H1 (cell line): Measurements from ENCODE around the gene IFI30. TPM values are rescaled to one million over a fixed set of nuclear protein-coding genes. Genes with fewer than 3 reads are reported as not detected.
A peak's percentile ranks its signal among the peaks of the same experiment; 100 is the strongest.

ENCODE experiments used
- CTCF ChIA-PET: fragments of 300-600 bp; sonication (Branson Sonifier 250); formaldehyde crosslinking; loops from one replicate; lab custom pipeline; 2021; ENCODE audit not compliant: partially characterized antibody; lab: Charles Lee
- POLR2A ChIA-PET: fragments of 300-600 bp; sonication (Branson Sonifier 250); formaldehyde crosslinking; loops from one replicate; lab custom pipeline; 2021; ENCODE audit warnings: inconsistent platforms; ENCODE audit not compliant: partially characterized antibody; lab: Charles Lee
- DNase-seq, 2 experiments: peaks; one replicate each; pipeline versions ENCODE4 v3.0.0 to v3.0.0-alpha.2; 2010 to 2022; ENCODE audit warnings: low spot score in 2 of 2, low read depth in 1 of 2, mixed read lengths in 1 of 2
- FAIRE-seq: peaks from 2 replicates; lab custom pipeline; 2011; peaks lifted over from hg19 to GRCh38; lab: Jason Lieb, UNC
- H2AFZ ChIP-seq: 2 replicates; pipeline ENCODE4 v1.8.1; 2012; ENCODE audit warnings: low read length, inconsistent platforms
- H2AK5ac ChIP-seq: 2 replicates; pipeline ENCODE4 v1.6.1; 2013; ENCODE audit warnings: low read depth, low read length
- H2BK120ac ChIP-seq: replicated peaks from 2 replicates; pipeline ENCODE3; 2013; ENCODE audit warnings: low read depth, low read length, inconsistent platforms
- H2BK12ac ChIP-seq: 2 replicates; pipeline ENCODE4 v1.6.1; 2013; ENCODE audit warnings: low read depth, low read length
- H2BK15ac ChIP-seq: 2 replicates; pipeline ENCODE4 v1.6.1; 2013; ENCODE audit warnings: low read length
- H2BK20ac ChIP-seq: 2 replicates; pipeline ENCODE4 v1.6.1; 2013; ENCODE audit warnings: low read length
- H2BK5ac ChIP-seq: 2 replicates; pipeline ENCODE4 v1.6.1; 2013; ENCODE audit warnings: low read depth, low read length
- H3K14ac ChIP-seq: 2 replicates; pipeline ENCODE4 v1.6.1; 2013; ENCODE audit warnings: inconsistent platforms; ENCODE audit not compliant: insufficient read length
- H3K18ac ChIP-seq: 2 replicates; pipeline ENCODE4 v1.6.1; 2013; ENCODE audit warnings: low read length; ENCODE audit errors: extremely low read depth
- H3K23ac ChIP-seq: 2 replicates; pipeline ENCODE4 v1.6.1; 2013; ENCODE audit warnings: inconsistent platforms; ENCODE audit not compliant: insufficient read length
- H3K23me2 ChIP-seq: 2 replicates; pipeline ENCODE4 v1.6.1; 2013; ENCODE audit warnings: low read depth, low read length
- H3K27ac ChIP-seq: 2 replicates; pipeline ENCODE4 v1.6.1; 2011; ENCODE audit warnings: low read depth, low read length, inconsistent platforms
- H3K27me3 ChIP-seq, 4 experiments: replicated peaks in 1 of 4; 1 replicate in 1 of 4; 2 replicates in 3 of 4; pipeline versions ENCODE4 v1.6.1 to v1.8.1; 2011 to 2013; ENCODE audit warnings: low read length in 3 of 4, mild to moderate bottlenecking in 3 of 4, inconsistent platforms in 2 of 4, mixed read lengths in 2 of 4, moderate library complexity in 1 of 4; ENCODE audit not compliant: control insufficient read depth in 3 of 4, insufficient read depth in 3 of 4; ENCODE audit errors: extremely low read depth in 1 of 4
- H3K36me3 ChIP-seq, 4 experiments: 2 replicates each; pipeline versions ENCODE4 v1.6.1 to v1.8.1; 2011 to 2013; ENCODE audit warnings: mild to moderate bottlenecking in 4 of 4, low read length in 3 of 4, moderate library complexity in 2 of 4, control low read depth in 1 of 4, inconsistent platforms in 1 of 4; ENCODE audit not compliant: insufficient read depth in 4 of 4, control insufficient read depth in 2 of 4
- H3K4ac ChIP-seq: replicated peaks from 2 replicates; pipeline ENCODE3; 2013; ENCODE audit warnings: low read length, low read depth, mixed read lengths, inconsistent platforms; ENCODE audit not compliant: insufficient read length
- H3K4me1 ChIP-seq, 4 experiments: replicated peaks in 1 of 4; 1 replicate in 1 of 4; 2 replicates in 3 of 4; pipeline versions ENCODE4 v1.6.1 to v1.8.1; 2011 to 2013; ENCODE audit warnings: low read length in 3 of 4, inconsistent platforms in 2 of 4, mixed read lengths in 1 of 4; ENCODE audit not compliant: insufficient read depth in 4 of 4, control insufficient read depth in 3 of 4
- H3K4me2 ChIP-seq, 2 experiments: 2 replicates each; pipeline versions ENCODE4 v1.6.1 to v1.8.1; 2011 to 2013; ENCODE audit warnings: low read depth in 2 of 2, low read length in 2 of 2, control low read depth in 1 of 2, inconsistent platforms in 1 of 2, mild to moderate bottlenecking in 1 of 2; ENCODE audit not compliant: insufficient read depth in 1 of 2
- H3K4me3 ChIP-seq, 4 experiments: fragments of 200-600, 300-600 bp in 1 of 4; sonication (generic), shearing (Covaris generic), sonication (Bioruptor Twin) in 1 of 4; 2 replicates each; pipeline versions ENCODE4 v1.5.1 to v1.8.1; 2011 to 2016; ENCODE audit warnings: low read length in 4 of 4, low read depth in 3 of 4, control low read depth in 2 of 4, inconsistent platforms in 2 of 4, mild to moderate bottlenecking in 2 of 4, mixed read lengths in 1 of 4, moderate library complexity in 1 of 4; ENCODE audit not compliant: insufficient read depth in 2 of 4; ENCODE audit errors: extremely low read depth in 1 of 4
- H3K56ac ChIP-seq: replicated peaks from 2 replicates; pipeline ENCODE3; 2013; ENCODE audit warnings: low read depth, mild to moderate bottlenecking, mixed read lengths, low read length, inconsistent platforms; ENCODE audit not compliant: insufficient read length
- H3K79me1 ChIP-seq: 2 replicates; pipeline ENCODE4 v1.6.1; 2013; ENCODE audit warnings: low read depth, low read length, control low read depth
- H3K79me2 ChIP-seq, 2 experiments: 2 replicates each; pipeline versions ENCODE4 v1.6.1 to v1.8.1; 2012 to 2013; ENCODE audit warnings: low read length in 2 of 2, mild to moderate bottlenecking in 2 of 2, inconsistent platforms in 1 of 2; ENCODE audit not compliant: insufficient read depth in 2 of 2, control insufficient read depth in 1 of 2
- H3K9ac ChIP-seq, 4 experiments: replicated peaks in 1 of 4; 1 replicate in 1 of 4; 2 replicates in 3 of 4; pipeline versions ENCODE4 v1.6.1 to v1.8.1; 2011 to 2013; ENCODE audit warnings: low read depth in 3 of 4, low read length in 3 of 4, control low read depth in 2 of 4, mild to moderate bottlenecking in 2 of 4, moderate library complexity in 2 of 4, inconsistent platforms in 1 of 4; ENCODE audit errors: extremely low read depth in 1 of 4
- H3K9me3 ChIP-seq, 2 experiments: 2 replicates each; pipeline versions ENCODE4 v1.6.1 to v1.8.1; 2012 to 2013; ENCODE audit warnings: mild to moderate bottlenecking in 2 of 2, moderate library complexity in 2 of 2, control low read depth in 1 of 2, inconsistent platforms in 1 of 2, low read depth in 1 of 2, low read length in 1 of 2, mixed read lengths in 1 of 2; ENCODE audit not compliant: insufficient read depth in 2 of 2
- H4K20me1 ChIP-seq, 2 experiments: replicated peaks in 1 of 2; 2 replicates each; pipeline versions ENCODE3 to v1.8.1; 2011 to 2013; ENCODE audit warnings: inconsistent platforms in 2 of 2, low read length in 2 of 2, mild to moderate bottlenecking in 1 of 2; ENCODE audit not compliant: insufficient read depth in 2 of 2, control insufficient read depth in 1 of 2
- H4K5ac ChIP-seq: 2 replicates; pipeline ENCODE4 v1.6.1; 2013; ENCODE audit warnings: low read length, low read depth, mixed read lengths, inconsistent platforms; ENCODE audit not compliant: insufficient read length
- H4K8ac ChIP-seq: 2 replicates; pipeline ENCODE4 v1.8.0; 2013; ENCODE audit warnings: mild to moderate bottlenecking, moderate library complexity, low read length, inconsistent platforms; ENCODE audit not compliant: insufficient read depth; ENCODE audit errors: extremely low read depth
- H4K91ac ChIP-seq: replicated peaks from 2 replicates; pipeline ENCODE3; 2013; ENCODE audit warnings: low read length, mixed read lengths, inconsistent platforms; ENCODE audit not compliant: insufficient read length
- ATF2 ChIP-seq: IDR thresholded peaks from 2 replicates; pipeline ENCODE4 v1.6.1; 2012; ENCODE audit warnings: low read length, inconsistent platforms
- HDAC2 ChIP-seq, 2 experiments: fragments of 300-600 bp in 1 of 2; sonication (generic) in 1 of 2; IDR thresholded peaks; 2 replicates each; pipeline ENCODE4 v1.6.1; 2011 to 2012; ENCODE audit warnings: low read depth in 2 of 2, low read length in 2 of 2, mild to moderate bottlenecking in 2 of 2, moderate library complexity in 2 of 2, borderline replicate concordance in 1 of 2, inconsistent platforms in 1 of 2
- NANOG ChIP-seq: IDR thresholded peaks from 2 replicates; pipeline ENCODE4 v1.6.1; 2011; ENCODE audit warnings: low read length, low read depth, mild to moderate bottlenecking, inconsistent platforms; ENCODE audit not compliant: insufficient read depth, poor library complexity, severe bottlenecking
- POLR2A ChIP-seq, 2 experiments: IDR thresholded peaks; 1 replicate in 1 of 2; 2 replicates in 1 of 2; pipeline ENCODE4 v1.6.1; 2011; ENCODE audit warnings: low read depth in 2 of 2, low read length in 2 of 2, mild to moderate bottlenecking in 2 of 2; ENCODE audit errors: control extremely low read depth in 1 of 2
- SP4 ChIP-seq: IDR thresholded peaks from 2 replicates; pipeline ENCODE4 v1.6.1; 2012; ENCODE audit warnings: low read length, inconsistent platforms
- WGBS, 2 experiments: shearing (Covaris generic) in 1 of 2; methylation state at CpG; one replicate each; pipeline versions ENCODE4 v1.1.6 to v1.1.7; 2013 to 2015; ENCODE audit warnings: low lambda C conversion rate in 2 of 2, mixed read lengths in 2 of 2, inconsistent platforms in 1 of 2, low coverage in 1 of 2, missing lambda C conversion rate in 1 of 2; ENCODE audit not compliant: insufficient replicate concordance in 2 of 2, insufficient coverage in 1 of 2, insufficient read length in 1 of 2; ENCODE audit errors: extremely low coverage in 1 of 2, missing lambda C conversion rate in 1 of 2; 5-methylcytosine and 5-hydroxymethylcytosine counted together
- polyA plus RNA-seq, 7 experiments: library from polyadenylated mRNA; depleted of rRNA in 3 of 7; stranded (reverse) in 5 of 7; unstranded in 2 of 7; fragments of >200 nt in 5 of 7; fragments of 200-250 nt in 2 of 7; gene quantifications; 1 replicate in 5 of 7; 2 replicates in 1 of 7; 4 replicates in 1 of 7; pipeline versions ENCODE4 v1.2.1 to v1.2.3, GENCODE V29; 2011 to 2013; ENCODE audit warnings: missing spikeins in 2 of 7, mixed read lengths in 2 of 7
- total RNA-seq: library from RNA; stranded (reverse); fragmentation: NEBNext Ultra II Directional; extraction: Animal tissue kit (Norgen Biotek cat#: 25700); gene quantifications from 2 replicates; pipeline ENCODE4 v1.2.1, GENCODE V29; 2021

Gene IFI30
- total and polyA plus RNA-seq, 2 of the 8 experiments (the other 6 are each of a cell fraction or from before 2014, with no cell fraction given) = 28.9 to 62.4 TPM

- H3K9ac ChIP-seq = no peak overlapping the region
- CTCF ChIA-PET = interaction anchor here (0.8 kb wide), 2 partner anchors 23 to 278 kb away, joined by 3 read pairs; no protein-coding TSS in a partner anchor
- TF ChIP-seq POLR2A (IDR thresholded peaks at IDR 0.05; ENCODE audit: control extremely low read depth in 1 of 2, low read depth in 2 of 2, low read length in 2 of 2) = no peak
- no peak for TF ChIP-seq ATF2
- TF ChIP-seq HDAC2 (IDR thresholded peaks at IDR 0.05; ENCODE audit: borderline replicate concordance in 1 of 2, low read depth in 2 of 2, low read length in 2 of 2) = no peak
- no peak for TF ChIP-seq SP4
- TF ChIP-seq NANOG = no peak
These were observed 36.4 kb upstream of the IFI30 start for GRCh38 chr19:18137242-18137641.

More at GRCh38 chr19:18137242-18137641, 36.4 kb upstream of the IFI30 start:
- Histone ChIP-seq H3K4me3 (no peak overlapping the region), H4K20me1 (no peaks in the 10 kb centered on the region), H3K79me1 (no peaks in the 10 kb centered on the region), H3K23ac (no peak overlapping the region), H4K91ac (no peak overlapping the region), H3K23me2 (no peaks in the 10 kb centered on the region), H3K79me2 (no peaks in the 10 kb centered on the region), H2BK20ac (no peak overlapping the region), H2BK12ac (no peak overlapping the region), H3K18ac (no peak overlapping the region), H2BK15ac (no peak overlapping the region), H3K27me3 (no peaks in the 10 kb centered on the region), H3K9me3 (no peaks in the 10 kb centered on the region), H3K14ac (no peak overlapping the region), H4K8ac (peak overlapping the region; percentile 35; the same call in 1 of the 2 replicates), H2BK120ac (no peak overlapping the region), H2AFZ (no peak overlapping the region), H3K4ac (no peak overlapping the region), H3K4me1 (no peaks in the 10 kb centered on the region), H2BK5ac (no peak overlapping the region), H3K56ac (no peak overlapping the region), H4K5ac (no peak overlapping the region), H3K27ac (no peak overlapping the region), H2AK5ac (no peak overlapping the region), H3K36me3 (peaks cover 2 to 22% (median 13%) of the 10 kb centered on the region in 4 experiments; a peak in 6 of 8 replicates), H3K4me2 (no peak overlapping the region)
- DNase-seq (no peak), FAIRE-seq (no peak)
- WGBS, 2 experiments = 94% methylated on average over 10 of the region's 11 CpGs; no CpG with 5 or more reads in 1 of the 2 experiments
- POLR2A ChIA-PET = interaction anchor here (1.7 kb wide), 1 partner anchor 9 kb away, joined by 4 read pairs; no protein-coding TSS in a partner anchor
